HG03060 (cell line): ENCODE data around the gene GCC2.
"Not testable (repeated sequence)": the region's sequence is repeated elsewhere in the genome, so short reads cannot be mapped to it uniquely, and the experiment has no call there.

ENCODE experiments used
- ATAC-seq: cut with Tn5 transposase; IDR thresholded peaks from one replicate; pipeline ENCODE4 v1.9.1; 2021; ENCODE audit warnings: low read depth, moderate number of reproducible peaks; ENCODE audit not compliant: unreplicated experiment

Gene GCC2

DNA sequence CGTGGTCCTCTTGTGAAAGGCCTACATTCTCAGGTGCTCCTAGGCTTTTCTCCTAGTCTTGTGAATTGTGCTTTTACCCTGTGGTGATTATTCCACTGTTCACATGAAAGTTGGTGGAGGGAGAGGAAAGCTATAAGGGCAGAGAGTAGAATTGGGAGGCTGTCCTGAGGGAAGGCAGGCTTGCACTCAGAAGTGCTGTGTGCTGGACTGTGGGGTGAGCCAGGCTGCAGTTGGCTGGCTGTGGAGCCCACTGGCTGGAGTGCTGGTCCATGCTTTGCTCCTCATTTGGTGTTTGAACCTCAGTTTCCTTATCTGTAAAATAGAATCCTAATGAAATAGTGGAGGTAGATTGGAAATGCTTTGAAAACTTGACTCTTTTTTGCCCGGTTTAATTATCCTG is 106.6 kb downstream of the GCC2 start:
- no peak for ATAC-seq

DNA sequence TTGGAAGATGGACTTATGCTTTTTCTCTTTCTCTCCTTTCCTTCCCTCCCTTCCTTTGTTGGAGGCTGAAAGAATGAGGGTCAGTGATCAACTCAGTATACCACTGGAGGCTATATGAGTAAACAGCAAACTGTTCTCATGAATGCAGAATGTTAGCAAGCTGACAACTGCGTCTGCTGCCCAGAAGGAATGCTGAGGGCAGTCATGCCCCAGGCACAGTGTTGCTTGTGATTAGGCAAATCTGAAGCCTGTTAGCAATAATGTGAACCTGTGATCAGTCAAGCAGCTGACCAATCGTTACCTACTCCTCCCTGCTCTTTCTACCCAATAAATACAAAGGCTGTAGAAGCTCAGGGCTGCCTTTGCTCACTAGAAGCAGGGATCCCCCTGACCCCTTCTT is 107.6 kb downstream of the GCC2 start:
- ATAC-seq: not testable (repeated sequence)
